ENCODE results near the gene FGFBP3. TPM values are rescaled to one million over a fixed set of nuclear protein-coding genes. Genes with fewer than 3 reads are reported as not detected.
A peak's percentile ranks its signal among the peaks of the same experiment; 100 is the strongest.

FGFBP3 gene
- total and polyA plus RNA-seq, 2 of the 13 experiments (the other 11 are each of a cell fraction or from before 2014, with no cell fraction given): 0.50 to 2.0 TPM

- TF ChIP-seq, protein P1, sequence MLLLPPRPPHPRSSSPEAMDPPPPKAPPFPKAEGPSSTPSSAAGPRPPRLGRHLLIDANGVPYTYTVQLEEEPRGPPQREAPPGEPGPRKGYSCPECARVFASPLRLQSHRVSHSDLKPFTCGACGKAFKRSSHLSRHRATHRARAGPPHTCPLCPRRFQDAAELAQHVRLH (CRISPR knock-in tag; IDR thresholded peaks at IDR 0.05; ENCODE audit: borderline replicate concordance, low read depth): peak; percentile 41; the same call in 1 of the 2 replicates
- TF ChIP-seq CHD2 (IDR thresholded peaks at IDR 0.05; ENCODE audit: low read depth, low read length) (0 out of 2 replicates have a peak, but pooled peaks have one; percentile 19), ZNF543 (CRISPR knock-in tag; IDR thresholded peaks at IDR 0.05) (no peak), MXI1 (IDR thresholded peaks at IDR 0.05; ENCODE audit: borderline replicate concordance, low read depth, low read length) (no peak), AFF4 (CRISPR knock-in tag; IDR thresholded peaks at IDR 0.05) (no peak), NFRKB (IDR thresholded peaks at IDR 0.05) (no peak), TSC22D2 (CRISPR knock-in tag; IDR thresholded peaks at IDR 0.05; ENCODE audit: borderline replicate concordance) (no peak), NFAT5 (CRISPR knock-in tag; IDR thresholded peaks at IDR 0.05) (peak; percentile 75), MTERF4 (CRISPR knock-in tag; IDR thresholded peaks at IDR 0.05) (peak; percentile 92), U2AF2 (IDR thresholded peaks at IDR 0.05; ENCODE audit: low read depth, low read length) (no peak), TP53 (CRISPR knock-in tag; conservative IDR thresholded peaks at IDR 0.05) (no peak), ZNF44 (CRISPR knock-in tag; IDR thresholded peaks at IDR 0.05) (no peak), EED (CRISPR knock-in tag; IDR thresholded peaks at IDR 0.05) (peak; percentile 58; the same call in 1 of the 2 replicates), FOXO1 (CRISPR knock-in tag; IDR thresholded peaks at IDR 0.05) (peak; percentile 34; the same call in 1 of the 2 replicates), NR1H2 (CRISPR knock-in tag; IDR thresholded peaks at IDR 0.05; ENCODE audit: borderline replicate concordance, low read depth) (no peak), MBNL3 (CRISPR knock-in tag; conservative IDR thresholded peaks at IDR 0.05) (no peak)
- TF ChIP-seq, protein P2, sequence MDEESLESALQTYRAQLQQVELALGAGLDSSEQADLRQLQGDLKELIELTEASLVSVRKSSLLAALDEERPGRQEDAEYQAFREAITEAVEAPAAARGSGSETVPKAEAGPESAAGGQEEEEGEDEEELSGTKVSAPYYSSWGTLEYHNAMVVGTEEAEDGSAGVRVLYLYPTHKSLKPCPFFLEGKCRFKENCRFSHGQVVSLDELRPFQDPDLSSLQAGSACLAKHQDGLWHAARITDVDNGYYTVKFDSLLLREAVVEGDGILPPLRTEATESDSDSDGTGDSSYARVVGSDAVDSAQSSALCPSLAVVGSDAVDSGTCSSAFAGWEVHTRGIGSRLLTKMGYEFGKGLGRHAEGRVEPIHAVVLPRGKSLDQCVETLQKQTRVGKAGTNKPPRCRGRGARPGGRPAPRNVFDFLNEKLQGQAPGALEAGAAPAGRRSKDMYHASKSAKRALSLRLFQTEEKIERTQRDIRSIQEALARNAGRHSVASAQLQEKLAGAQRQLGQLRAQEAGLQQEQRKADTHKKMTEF (CRISPR knock-in tag; IDR thresholded peaks at IDR 0.05): peak; percentile 65; the same call in 1 of the 2 replicates
Observed at GRCh38 chr10:91887272-91888076, 21.8 kb downstream of the FGFBP3 start (continued).

Measured in HepG2 (cell line).